Mesodermal cell (in vitro differentiated cells): ENCODE results near the gene PRR18.

Source experiments
- H3K27ac ChIP-seq: 2 replicates; pipeline ENCODE4 v1.7.0; 2013; ENCODE audit warnings: mild to moderate bottlenecking, low read depth, low read length, moderate library complexity; ENCODE audit not compliant: severe bottlenecking
- H3K36me3 ChIP-seq: 2 replicates; pipeline ENCODE4 v1.7.1; 2013; ENCODE audit warnings: mild to moderate bottlenecking, low read length, moderate library complexity; ENCODE audit not compliant: control insufficient read depth, insufficient read depth
- H3K4me1 ChIP-seq: one replicate; pipeline ENCODE4 v1.7.1; 2013; ENCODE audit warnings: mild to moderate bottlenecking, low read length; ENCODE audit not compliant: insufficient read depth, control insufficient read depth, poor library complexity, severe bottlenecking
- H3K4me3 ChIP-seq: 2 replicates; pipeline ENCODE4 v1.7.0; 2013; ENCODE audit warnings: low read length, control low read depth, mild to moderate bottlenecking; ENCODE audit not compliant: insufficient read depth, poor library complexity, severe bottlenecking; ENCODE audit errors: extremely low read depth
- H3K9me3 ChIP-seq: 2 replicates; pipeline ENCODE4 v1.7.1; 2013; ENCODE audit warnings: mild to moderate bottlenecking, low read length, moderate library complexity; ENCODE audit not compliant: control insufficient read depth
- WGBS, 2 experiments: methylation state at CpG; one replicate each; pipeline ENCODE4 v1.1.5; 2013; ENCODE audit warnings: missing lambda C conversion rate in 2 of 2; ENCODE audit not compliant: insufficient coverage in 2 of 2; 5-methylcytosine and 5-hydroxymethylcytosine counted together

Gene PRR18

GRCh38 chr6:166274163-166274562 lies 34.0 kb downstream of the PRR18 start:
- Histone ChIP-seq H3K27ac (no peak overlapping the region), H3K9me3 (no peaks in the 10 kb centered on the region), H3K36me3 (no peaks in the 10 kb centered on the region), H3K4me3 (no peak overlapping the region), H3K4me1 (no peaks in the 10 kb centered on the region)
- 87 to 100% methylated on average over 2 to 3 of the region's 4 CpGs for WGBS, 2 experiments

GRCh38 chr6:166271376-166271765 lies 36.8 kb downstream of the PRR18 start:
- Histone ChIP-seq H3K4me3 (no peak overlapping the region), H3K36me3 (no peaks in the 10 kb centered on the region), H3K27ac (no peak overlapping the region), H3K4me1 (no peaks in the 10 kb centered on the region), H3K9me3 (no peaks in the 10 kb centered on the region)
- WGBS, 2 experiments: 89 to 93% methylated on average over 9 of the region's 9 CpGs

GRCh38 chr6:166270706-166271375 lies 37.4 kb downstream of the PRR18 start:
- no peak overlapping the region for H3K27ac ChIP-seq
- no peaks in the 10 kb centered on the region for H3K4me1 ChIP-seq
- no peaks in the 10 kb centered on the region for H3K36me3 ChIP-seq
- no peak overlapping the region for H3K4me3 ChIP-seq
- WGBS, 2 experiments: 94% methylated on average over 7 to 9 of the region's 10 CpGs
- H3K9me3 ChIP-seq: no peaks in the 10 kb centered on the region

GRCh38 chr6:166269301-166270039 lies 38.7 kb downstream of the PRR18 start:
- WGBS, 2 experiments: 89 to 90% methylated on average over 14 to 15 of the region's 15 CpGs
- H3K36me3 ChIP-seq: no peaks in the 10 kb centered on the region
- no peak overlapping the region for H3K4me3 ChIP-seq
- H3K4me1 ChIP-seq: no peaks in the 10 kb centered on the region
- H3K27ac ChIP-seq: no peak overlapping the region
- no peaks in the 10 kb centered on the region for H3K9me3 ChIP-seq

GRCh38 chr6:166268431-166268830 lies 39.8 kb downstream of the PRR18 start:
- Histone ChIP-seq H3K9me3 (no peaks in the 10 kb centered on the region), H3K36me3 (no peaks in the 10 kb centered on the region), H3K4me3 (no peak overlapping the region), H3K4me1 (no peaks in the 10 kb centered on the region), H3K27ac (no peak overlapping the region)
- WGBS, 2 experiments: 6 to 14% methylated on average over 2 to 7 of the region's 9 CpGs

GRCh38 chr6:166267526-166267925 lies 40.7 kb downstream of the PRR18 start:
- no peaks in the 10 kb centered on the region for H3K36me3 ChIP-seq
- H3K4me3 ChIP-seq: no peak overlapping the region
- H3K27ac ChIP-seq: no peak overlapping the region
- no peaks in the 10 kb centered on the region for H3K9me3 ChIP-seq
- WGBS, 2 experiments: 80% methylated on average over 1 of the region's 5 CpGs; no CpG with 5 or more reads in 1 of the 2 experiments
- H3K4me1 ChIP-seq: no peaks in the 10 kb centered on the region

GRCh38 chr6:166266336-166266735 lies 41.9 kb downstream of the PRR18 start:
- Histone ChIP-seq H3K4me1 (no peaks in the 10 kb centered on the region), H3K27ac (no peak overlapping the region), H3K4me3 (no peak overlapping the region), H3K36me3 (no peaks in the 10 kb centered on the region), H3K9me3 (no peaks in the 10 kb centered on the region)
- no CpG with 5 or more reads among the region's 3 CpGs for WGBS, 2 experiments

- H3K9me3 ChIP-seq: no peaks in the 10 kb centered on the region
- 87 to 95% methylated on average over 12 to 15 of the region's 17 CpGs for WGBS, 2 experiments
- no peaks in the 10 kb centered on the region for H3K4me1 ChIP-seq
Observed at GRCh38 chr6:166262743-166263515, 45.3 kb downstream of the PRR18 start.

GRCh38 chr6:166259296-166259977 lies 48.8 kb downstream of the PRR18 start:
- Histone ChIP-seq H3K27ac (no peak overlapping the region), H3K4me3 (no peak overlapping the region), H3K4me1 (no peaks in the 10 kb centered on the region), H3K9me3 (no peaks in the 10 kb centered on the region), H3K36me3 (no peaks in the 10 kb centered on the region)
- 86 to 87% methylated on average over 18 to 19 of the region's 20 CpGs for WGBS, 2 experiments

More at GRCh38 chr6:166262743-166263515, 45.3 kb downstream of the PRR18 start:
- H3K27ac ChIP-seq: no peak overlapping the region
- no peaks in the 10 kb centered on the region for H3K36me3 ChIP-seq
- no peak overlapping the region for H3K4me3 ChIP-seq

GRCh38 chr6:166258854-166259276 lies 49.3 kb downstream of the PRR18 start:
- H3K9me3 ChIP-seq: no peaks in the 10 kb centered on the region
- WGBS, 2 experiments: 78 to 81% methylated on average over 7 to 10 of the region's 10 CpGs
- H3K4me1 ChIP-seq: no peaks in the 10 kb centered on the region
- H3K36me3 ChIP-seq: no peaks in the 10 kb centered on the region
- no peak overlapping the region for H3K4me3 ChIP-seq
- no peak overlapping the region for H3K27ac ChIP-seq
